WTC11 (cell line): Measurements from ENCODE around the gene MUC2.

Experiments
- CTCF ChIP-seq: fragments of 200-600 bp; IDR thresholded peaks from 2 replicates; pipeline ENCODE4 v1.8.0; 2022; ENCODE audit warnings: antibody characterized with exemption
- PREB ChIP-seq: sonication (generic); formaldehyde crosslinking; IDR thresholded peaks from 2 replicates; pipeline ENCODE4 v1.8.1; 2022; ENCODE audit warnings: mild to moderate bottlenecking, missing genetic modification reagents, moderate library complexity, borderline replicate concordance
- SOX15 ChIP-seq: fragments of 250-450 bp; sonication (Bioruptor Pico); IDR thresholded peaks from 2 replicates; pipeline ENCODE4 v1.9.0; 2021; ENCODE audit warnings: mild to moderate bottlenecking
- ZNF121 ChIP-seq: sonication (generic); formaldehyde crosslinking; IDR thresholded peaks from 2 replicates; pipeline ENCODE4 v1.8.0; 2023; ENCODE audit warnings: missing genetic modification reagents

- TF ChIP-seq ZNF121 (CRISPR knock-in tag) (no peak), CTCF (no peak), SOX15 (CRISPR knock-in tag) (no peak), PREB (no peak)
These were observed 10.1 kb downstream of the MUC2 start for GRCh38 chr11:1084561-1085439.
